MCF 10A (cell line): Measurements from ENCODE around the gene KCNQ5. TPM values are rescaled to one million over a fixed set of nuclear protein-coding genes. Genes with fewer than 3 reads are reported as not detected.

Experiments used
- BruUV-seq: library from RNA; stranded (reverse); fragments of 400-500 nt; replicated peaks from 2 replicates; lab custom pipeline; 2021; lab: Mats Ljungman, UMichigan
- CTCF ChIA-PET: fragments of 300-600 bp; sonication (Branson Sonifier 250); formaldehyde crosslinking; extraction: SDS; loops from one replicate; lab custom pipeline; 2021; ENCODE audit warnings: antibody characterized with exemption, inconsistent platforms; lab: Yijun Ruan, JAX
- POLR2A ChIA-PET: fragments of 300-600, 350-650 bp; sonication (Branson Sonifier 250); formaldehyde crosslinking; extraction: SDS; loops from one replicate; lab custom pipeline; 2020; ENCODE audit warnings: antibody characterized with exemption, inconsistent platforms; lab: Yijun Ruan, JAX
- DNase-seq: peaks from one replicate; pipeline ENCODE4 v3.0.0-alpha.2; 2018; ENCODE audit not compliant: unreplicated experiment
- H3K27ac Mint-ChIP-seq: one replicate; pipeline ENCODE4 v1.8.0; 2022; ENCODE audit warnings: mild to moderate bottlenecking, low read depth, mixed read lengths; ENCODE audit not compliant: unreplicated experiment
- H3K27me3 Mint-ChIP-seq: one replicate; pipeline ENCODE4 v1.8.0; 2022; ENCODE audit warnings: mixed read lengths; ENCODE audit not compliant: insufficient read depth, unreplicated experiment
- H3K36me3 Mint-ChIP-seq: one replicate; pipeline ENCODE4 v1.8.0; 2022; ENCODE audit warnings: mild to moderate bottlenecking, moderate library complexity, mixed read lengths; ENCODE audit not compliant: insufficient read depth, unreplicated experiment
- H3K4me1 Mint-ChIP-seq: one replicate; pipeline ENCODE4 v1.8.0; 2022; ENCODE audit warnings: mixed read lengths; ENCODE audit not compliant: insufficient read depth, unreplicated experiment
- H3K4me3 Mint-ChIP-seq: one replicate; pipeline ENCODE4 v1.8.0; 2022; ENCODE audit warnings: mild to moderate bottlenecking, moderate library complexity, mixed read lengths; ENCODE audit not compliant: unreplicated experiment
- H3K9me3 Mint-ChIP-seq: one replicate; pipeline ENCODE4 v1.8.0; 2022; ENCODE audit warnings: mixed read lengths; ENCODE audit not compliant: unreplicated experiment
- CTCF ChIP-seq: fragments of 200-600 bp; IDR thresholded peaks from one replicate; pipeline ENCODE4 v1.8.0; 2022; ENCODE audit warnings: antibody characterized with exemption, mild to moderate bottlenecking; ENCODE audit not compliant: unreplicated experiment
- intact Hi-C: fragments of 100-400 bp; cut with micrococcal nuclease; formaldehyde crosslinking; loops from 2 replicates; pipeline ENCODE4 v1.14.1; 2022
- total RNA-seq: library from RNA; stranded (reverse); gene quantifications from 2 replicates; pipeline ENCODE4 v1.2.3, GENCODE V29; 2022

Gene KCNQ5
- total RNA-seq, 1 experiment from 2014 or later = 10.3 TPM

GRCh38 chr6:72861059-72861458, 239.2 kb downstream of the KCNQ5 start:
- peaks cover 9% of the 10 kb centered on the region for H3K4me1 Mint-ChIP-seq
- ChIA-PET CTCF (no interaction called here), POLR2A (interaction anchor here (1.3 kb wide), 1 partner anchor 93 kb away, joined by 4 read pairs; no protein-coding TSS in a partner anchor)
- DNase-seq = no peak
- intact Hi-C loops = loop anchor here (10.0 kb wide), 1 partner anchor 236 kb away; the partner anchor contains the start of gene KCNQ5
- no peak for TF ChIP-seq CTCF
- H3K9me3 Mint-ChIP-seq = no peaks in the 10 kb centered on the region
- H3K36me3 Mint-ChIP-seq = no peaks in the 10 kb centered on the region
- no TSS peak for BruUV-seq
- H3K4me3 Mint-ChIP-seq = no peak overlapping the region
- peak overlapping the region; percentile 66 for H3K27ac Mint-ChIP-seq
- H3K27me3 Mint-ChIP-seq = no peaks in the 10 kb centered on the region

GRCh38 chr6:72861935-72862432, 240.1 kb downstream of the KCNQ5 start:
- peak; percentile 27 for DNase-seq
- Mint-ChIP-seq H3K4me3 (peak overlapping the region; percentile 3), H3K4me1 (peaks cover 9% of the 10 kb centered on the region), H3K9me3 (no peaks in the 10 kb centered on the region), H3K27ac (peak overlapping the region; percentile 66), H3K27me3 (no peaks in the 10 kb centered on the region), H3K36me3 (no peaks in the 10 kb centered on the region)
- intact Hi-C loops = loop anchor here (10.0 kb wide), 1 partner anchor 237 kb away; the partner anchor contains the start of gene KCNQ5
- BruUV-seq = no TSS peak
- ChIA-PET POLR2A (interaction anchor here (1.3 kb wide), 1 partner anchor 92 kb away, joined by 4 read pairs; no protein-coding TSS in a partner anchor), CTCF (interaction anchor here (0.8 kb wide), 1 partner anchor 150 kb away, joined by 3 read pairs; no protein-coding TSS in a partner anchor)
- no peak for TF ChIP-seq CTCF

- no peak overlapping the region for H3K4me3 Mint-ChIP-seq
- POLR2A ChIA-PET = interaction anchor here (0.6 kb wide), 1 partner anchor 76 kb away, joined by 3 read pairs; no protein-coding TSS in a partner anchor
- CTCF ChIA-PET = interaction anchor here (0.6 kb wide), 1 partner anchor 75 kb away, joined by 3 read pairs; no protein-coding TSS in a partner anchor
- no peak for DNase-seq
- no peaks in the 10 kb centered on the region for H3K27me3 Mint-ChIP-seq
- intact Hi-C loops = loop anchor here (10.0 kb wide), 1 partner anchor 238 kb away; the partner anchor contains the start of gene KCNQ5
- H3K9me3 Mint-ChIP-seq = no peaks in the 10 kb centered on the region
- peaks cover 9% of the 10 kb centered on the region for H3K4me1 Mint-ChIP-seq
- H3K36me3 Mint-ChIP-seq = no peaks in the 10 kb centered on the region
- no peak overlapping the region for H3K27ac Mint-ChIP-seq
- TF ChIP-seq CTCF = no peak
- BruUV-seq = no TSS peak
Observed at GRCh38 chr6:72863131-72863530, 241.3 kb downstream of the KCNQ5 start.

- ChIA-PET POLR2A (no interaction called here), CTCF (no interaction called here)
- no peak overlapping the region for H3K4me3 Mint-ChIP-seq
- DNase-seq = no peak
- peaks cover 9% of the 10 kb centered on the region for H3K4me1 Mint-ChIP-seq
- no peak for TF ChIP-seq CTCF
- BruUV-seq = no TSS peak
- no peaks in the 10 kb centered on the region for H3K36me3 Mint-ChIP-seq
- H3K27me3 Mint-ChIP-seq = no peaks in the 10 kb centered on the region
- intact Hi-C loops = loop anchor here (10.0 kb wide), 1 partner anchor 239 kb away; the partner anchor contains the start of gene KCNQ5
- H3K9me3 Mint-ChIP-seq = no peaks in the 10 kb centered on the region
- no peak overlapping the region for H3K27ac Mint-ChIP-seq
Observed at GRCh38 chr6:72864236-72864635, 242.4 kb downstream of the KCNQ5 start.
